Gastroesophageal sphincter (tissue), 3 donors: ENCODE measurements around the gene CCL27.

ENCODE experiments used
- POLR2A ChIP-seq, 2 donors: fragments of 450-650 bp; IDR thresholded peaks; one replicate each; pipeline ENCODE4 v1.6.1; 2017; ENCODE audit warnings: antibody characterized with exemption in 2 of 2, mild to moderate bottlenecking in 2 of 2, moderate library complexity in 1 of 2
- TF ChIP-seq, protein P1 (sequence below), 4 experiments: fragments of 200-600 bp in 2 of 4; fragments of 450-650 bp in 2 of 4; sonication (generic) in 1 of 4; IDR thresholded peaks; one replicate each; pipeline ENCODE4 v1.5.1; 2017 to 2019; ENCODE audit warnings: antibody characterized with exemption in 4 of 4, mild to moderate bottlenecking in 2 of 4, moderate library complexity in 2 of 4

DNA sequence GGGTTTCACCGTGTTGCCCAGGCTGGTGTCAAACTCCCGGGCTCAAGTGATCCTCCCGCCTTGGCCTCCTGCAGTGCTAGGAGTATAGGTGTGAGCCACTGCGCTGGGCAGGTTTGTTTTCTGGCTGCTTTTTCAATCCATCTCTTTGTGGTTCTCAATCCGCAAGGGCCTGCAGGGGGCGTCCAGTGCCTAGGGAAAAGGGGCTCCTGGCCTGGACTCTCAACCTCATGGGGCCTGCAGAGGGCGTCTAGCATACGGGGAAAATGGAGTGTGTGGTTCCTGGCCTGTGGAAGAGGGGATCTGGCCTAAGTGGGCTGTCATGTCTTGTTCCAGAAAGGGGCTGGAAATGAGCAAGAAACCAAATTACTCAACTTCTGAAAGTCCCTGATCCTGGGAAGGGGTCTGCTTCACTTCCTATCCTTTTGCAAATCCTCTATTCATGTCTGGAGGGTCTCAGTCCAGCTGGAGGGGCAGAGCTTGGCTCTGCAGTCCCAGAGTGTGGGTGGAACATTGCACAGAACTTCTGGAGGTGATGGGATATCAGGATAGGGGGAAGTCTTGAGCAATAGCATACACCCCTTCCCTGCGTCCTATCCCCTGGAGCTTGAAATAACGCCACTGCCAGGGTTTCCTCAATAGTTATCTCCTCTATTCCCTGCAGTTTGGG is 12.7 kb upstream of the CCL27 start:
- no peak for TF ChIP-seq POLR2A (IDR thresholded peaks at IDR 0.05)
- TF ChIP-seq, protein P1, sequence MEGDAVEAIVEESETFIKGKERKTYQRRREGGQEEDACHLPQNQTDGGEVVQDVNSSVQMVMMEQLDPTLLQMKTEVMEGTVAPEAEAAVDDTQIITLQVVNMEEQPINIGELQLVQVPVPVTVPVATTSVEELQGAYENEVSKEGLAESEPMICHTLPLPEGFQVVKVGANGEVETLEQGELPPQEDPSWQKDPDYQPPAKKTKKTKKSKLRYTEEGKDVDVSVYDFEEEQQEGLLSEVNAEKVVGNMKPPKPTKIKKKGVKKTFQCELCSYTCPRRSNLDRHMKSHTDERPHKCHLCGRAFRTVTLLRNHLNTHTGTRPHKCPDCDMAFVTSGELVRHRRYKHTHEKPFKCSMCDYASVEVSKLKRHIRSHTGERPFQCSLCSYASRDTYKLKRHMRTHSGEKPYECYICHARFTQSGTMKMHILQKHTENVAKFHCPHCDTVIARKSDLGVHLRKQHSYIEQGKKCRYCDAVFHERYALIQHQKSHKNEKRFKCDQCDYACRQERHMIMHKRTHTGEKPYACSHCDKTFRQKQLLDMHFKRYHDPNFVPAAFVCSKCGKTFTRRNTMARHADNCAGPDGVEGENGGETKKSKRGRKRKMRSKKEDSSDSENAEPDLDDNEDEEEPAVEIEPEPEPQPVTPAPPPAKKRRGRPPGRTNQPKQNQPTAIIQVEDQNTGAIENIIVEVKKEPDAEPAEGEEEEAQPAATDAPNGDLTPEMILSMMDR (IDR thresholded peaks at IDR 0.05): peak in 3 of 4 experiments; percentile 23 to 45 (median 39)
